Pancreas (tissue), 10 donors: Measurements from ENCODE around the gene AMDHD2. TPM values are rescaled to one million over a fixed set of nuclear protein-coding genes. Genes with fewer than 3 reads are reported as not detected.

Source experiments
- ATAC-seq, 4 donors: fragments of 200-7000 bp; cut with Tn5 transposase; one replicate each; pipeline versions ENCODE4 v1.8.0 to v1.9.1; 2020; ENCODE audit warnings: mild to moderate bottlenecking in 4 of 4, moderate library complexity in 4 of 4
- DNase-seq, 6 donors: peaks; one replicate each; pipeline ENCODE4 v3.0.0-alpha.2; 2020
- FAIRE-seq: peaks from 2 replicates; lab custom pipeline; 2012; peaks lifted over from hg19 to GRCh38; lab: Jason Lieb, UNC
- H3K27ac ChIP-seq, 4 donors: fragments of 200-600 bp; sonication (generic); 1 replicate in 3 of 4; 2 replicates in 1 of 4; pipeline versions ENCODE4 v1.5.0 to v1.8.0; 2020
- H3K27me3 ChIP-seq, 4 donors: fragments of 200-600 bp; one replicate each; pipeline ENCODE4 v1.8.0; 2021
- H3K36me3 ChIP-seq, 3 donors: fragments of 200-600 bp; sonication (generic) in 1 of 3; one replicate each; pipeline versions ENCODE4 v1.5.0 to v1.8.0; 2020 to 2021
- H3K4me1 ChIP-seq, 3 donors: fragments of 200-600 bp; one replicate each; pipeline ENCODE4 v1.8.0; 2021
- H3K4me3 ChIP-seq, 4 donors: fragments of 200-600 bp; sonication (generic) in 2 of 4; one replicate each; pipeline versions ENCODE4 v1.5.0 to v1.8.0; 2020 to 2021
- H3K9me3 ChIP-seq, 4 donors: fragments of 200-600 bp; one replicate each; pipeline ENCODE4 v1.8.0; 2021
- WGBS, 2 donors: extraction: QIAGEN DNeasy Blood & Tissue Kit; methylation state at CpG; one replicate each; pipeline ENCODE4 v1.1.7; 2013; 5-methylcytosine and 5-hydroxymethylcytosine counted together
- intact Hi-C, 3 donors: fragments of 100-400 bp; cut with DNase I; formaldehyde crosslinking; loops; one replicate each; pipeline versions ENCODE4 v1.11.1 to v1.14.2; 2022
- polyA plus RNA-seq, 2 donors: library from polyadenylated mRNA; stranded (reverse); fragments of 200-250 nt; gene quantifications; one replicate each; pipeline ENCODE4 v1.2.3, GENCODE V29; 2013
- total RNA-seq, 6 donors: library from RNA; stranded (reverse); fragmentation: NEBNext Ultra II Directional in 4 of 6; extraction: Animal tissue kit (Norgen Biotek cat#: 25700) in 4 of 6; gene quantifications; one replicate each; pipeline versions ENCODE4 v1.2.1 to v1.2.4, GENCODE V29; 2021 to 2023
- TF ChIP-seq, protein P1 (sequence below), 4 donors: fragments of 200-600 bp; sonication (generic) in 3 of 4; IDR thresholded peaks; one replicate each; pipeline versions ENCODE4 v1.5.0 to v1.8.0; 2021; ENCODE audit warnings: antibody characterized with exemption in 4 of 4
- donor health status: healthy with polysubstance abuse.
- donor health status: DM: no; HTN: no; CAD: no; lungs with moderate emphysema.
- donor health status: DM: no; HTN: no; CAD: no.
- donor health status: control.
- donor health status: control.
- donor health status: Bipolar disorder and iron deficiency.
- donor health status: DM: yes; HTN: yes; CAD: no.
- donor health status: DM: no; HTN: no; CAD: no.
- donor health status: DM: no; HTN: no; CAD: no.
- donor health status: DM: yes; HTN: yes; CAD: no.

Gene AMDHD2
- total and polyA plus RNA-seq, 8 donors: 8.0 to 36.3 (median 12.7) TPM

DNA sequence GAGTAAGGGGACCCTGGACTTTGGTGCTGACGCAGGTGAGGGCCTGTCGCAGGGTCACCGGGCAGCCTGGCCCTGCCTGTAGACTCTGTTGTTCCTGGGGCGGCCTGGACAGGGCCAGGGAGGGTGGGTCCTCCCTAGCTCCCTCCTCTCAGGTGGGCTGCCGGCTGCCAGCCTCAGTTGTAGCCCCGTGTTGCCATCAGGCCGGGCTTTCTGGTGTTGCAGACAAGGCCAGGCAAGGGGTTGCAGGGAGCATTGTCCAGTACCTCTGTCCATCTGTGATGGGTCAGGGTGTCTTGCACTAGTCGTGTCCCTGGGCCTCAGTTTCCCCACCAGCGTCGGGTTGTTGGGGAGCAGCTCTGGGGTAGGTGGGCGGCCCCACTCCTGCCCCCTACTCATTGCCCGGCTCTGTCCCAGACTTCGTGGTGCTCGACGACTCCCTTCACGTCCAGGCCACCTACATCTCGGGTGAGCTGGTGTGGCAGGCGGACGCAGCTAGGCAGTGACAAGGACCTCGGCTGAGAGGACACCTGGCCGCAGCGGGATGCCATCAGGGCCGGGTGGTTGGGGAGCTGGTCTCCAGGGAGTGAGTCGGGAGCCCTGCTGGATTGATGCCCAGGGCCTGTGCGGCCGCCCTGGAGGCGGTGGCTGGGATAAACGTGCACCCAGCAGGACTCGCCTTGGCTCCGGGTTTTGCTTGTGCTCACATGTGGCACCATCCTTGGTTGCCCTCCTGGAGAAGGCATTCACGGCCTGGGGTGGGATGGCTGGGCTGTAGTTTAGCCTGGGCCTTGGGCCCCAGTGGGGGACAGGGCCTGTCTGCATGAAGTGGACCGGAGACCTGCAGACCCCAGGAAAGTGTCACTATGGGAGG is 9.1 kb downstream of the AMDHD2 start:
- FAIRE-seq: no peak
- 83% methylated on average over 30 to 32 of the region's 32 CpGs for WGBS, 2 donors
- TF ChIP-seq, protein P1, sequence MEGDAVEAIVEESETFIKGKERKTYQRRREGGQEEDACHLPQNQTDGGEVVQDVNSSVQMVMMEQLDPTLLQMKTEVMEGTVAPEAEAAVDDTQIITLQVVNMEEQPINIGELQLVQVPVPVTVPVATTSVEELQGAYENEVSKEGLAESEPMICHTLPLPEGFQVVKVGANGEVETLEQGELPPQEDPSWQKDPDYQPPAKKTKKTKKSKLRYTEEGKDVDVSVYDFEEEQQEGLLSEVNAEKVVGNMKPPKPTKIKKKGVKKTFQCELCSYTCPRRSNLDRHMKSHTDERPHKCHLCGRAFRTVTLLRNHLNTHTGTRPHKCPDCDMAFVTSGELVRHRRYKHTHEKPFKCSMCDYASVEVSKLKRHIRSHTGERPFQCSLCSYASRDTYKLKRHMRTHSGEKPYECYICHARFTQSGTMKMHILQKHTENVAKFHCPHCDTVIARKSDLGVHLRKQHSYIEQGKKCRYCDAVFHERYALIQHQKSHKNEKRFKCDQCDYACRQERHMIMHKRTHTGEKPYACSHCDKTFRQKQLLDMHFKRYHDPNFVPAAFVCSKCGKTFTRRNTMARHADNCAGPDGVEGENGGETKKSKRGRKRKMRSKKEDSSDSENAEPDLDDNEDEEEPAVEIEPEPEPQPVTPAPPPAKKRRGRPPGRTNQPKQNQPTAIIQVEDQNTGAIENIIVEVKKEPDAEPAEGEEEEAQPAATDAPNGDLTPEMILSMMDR (IDR thresholded peaks at IDR 0.05): no peak
- H3K4me1 ChIP-seq: peaks cover 0 to 4% (median 0%) of the 10 kb centered on the region in 3 donors
- peaks cover 0 to 8% (median 0%) of the 10 kb centered on the region in 3 donors for H3K36me3 ChIP-seq
- no peak for ATAC-seq
- intact Hi-C loops: no loop called here
- no peaks in the 10 kb centered on the region for H3K9me3 ChIP-seq
- H3K27me3 ChIP-seq: no peaks in the 10 kb centered on the region
- DNase-seq: peak in 3 of 6 donors; percentile 12 to 82 (median 62)
- H3K27ac ChIP-seq: no peak overlapping the region
- H3K4me3 ChIP-seq: no peak overlapping the region

DNA sequence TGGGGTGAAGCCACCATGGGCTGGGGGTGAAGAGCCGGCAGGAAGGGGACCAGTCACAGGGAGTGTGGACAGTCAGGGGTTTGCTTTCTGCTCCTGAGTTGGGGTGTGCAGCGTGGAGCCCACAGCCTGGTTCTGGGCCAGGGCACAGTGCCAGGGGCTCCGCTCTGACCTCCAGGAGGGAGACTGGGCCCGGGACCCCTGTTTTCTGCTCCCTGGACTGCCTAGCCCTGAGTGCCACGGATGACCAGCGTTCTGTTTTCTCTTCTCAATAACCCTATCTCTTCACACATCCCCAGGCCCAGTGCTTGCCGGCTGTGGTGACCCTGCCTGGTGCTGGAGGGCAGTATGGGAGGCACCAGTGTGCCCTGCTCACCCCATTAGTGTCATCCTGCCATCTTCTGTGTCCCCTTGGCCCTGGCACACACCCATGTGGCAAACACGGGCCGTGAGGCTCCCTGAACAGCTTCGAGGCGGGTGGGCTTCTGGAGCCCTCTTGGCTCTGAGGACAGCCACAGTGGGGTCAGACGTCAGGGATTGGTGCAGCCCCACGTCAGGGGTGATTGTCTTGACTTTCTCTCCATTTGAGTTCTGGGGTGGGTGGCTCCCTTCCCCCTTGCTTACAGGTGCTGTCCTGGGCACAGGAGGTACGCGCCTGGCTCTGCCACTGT is 9.9 kb downstream of the AMDHD2 start:
- 83 to 93% methylated on average over 15 of the region's 15 CpGs for WGBS, 2 donors
- H3K9me3 ChIP-seq: no peaks in the 10 kb centered on the region
- no peak for ATAC-seq
- intact Hi-C loops: no loop called here
- no peaks in the 10 kb centered on the region for H3K27me3 ChIP-seq
- no peak overlapping the region for H3K4me3 ChIP-seq
- H3K27ac ChIP-seq: no peak overlapping the region
- DNase-seq: peak in 4 of 6 donors; percentile 19 to 74 (median 60)
- H3K36me3 ChIP-seq: peaks cover 0 to 8% (median 0%) of the 10 kb centered on the region in 3 donors
- peaks cover 0 to 4% (median 0%) of the 10 kb centered on the region in 3 donors for H3K4me1 ChIP-seq
- TF ChIP-seq, protein P1 (IDR thresholded peaks at IDR 0.05): no peak
- FAIRE-seq: no peak

DNA sequence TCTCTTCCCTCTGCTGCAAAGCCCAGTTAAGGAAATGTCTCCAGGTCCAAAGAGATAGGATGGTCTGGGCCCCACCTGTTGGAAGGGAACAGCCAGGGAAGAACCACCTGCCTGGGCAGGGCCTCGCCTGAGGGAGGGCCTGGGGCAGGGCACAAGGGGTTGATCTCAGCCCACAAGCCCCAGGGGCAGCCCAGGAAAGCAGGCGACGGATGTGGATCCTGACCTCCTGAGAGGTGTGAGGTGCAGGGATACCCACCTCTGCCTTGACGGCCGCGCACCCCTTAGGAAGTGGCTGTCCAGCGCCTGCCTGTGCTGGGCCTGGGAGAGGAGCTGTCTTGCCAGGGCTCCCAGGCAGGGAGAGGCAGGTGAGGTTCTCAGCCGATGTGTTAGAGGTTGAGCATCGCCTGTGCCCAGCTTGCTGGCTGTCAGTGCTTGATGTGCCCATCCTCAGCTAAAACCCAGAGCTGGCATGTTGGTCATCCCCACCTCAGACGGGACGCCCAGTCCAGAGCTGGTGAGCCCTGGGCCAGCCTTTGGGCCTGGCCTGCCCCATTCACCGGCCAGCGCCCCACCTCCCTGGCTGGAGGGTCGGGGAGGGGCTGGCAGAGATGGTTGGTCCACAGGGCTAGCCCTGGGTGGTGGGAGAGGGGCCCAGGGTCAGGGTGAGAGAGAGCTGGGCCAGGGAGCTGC is 10.6 kb downstream of the AMDHD2 start:
- Histone ChIP-seq H3K9me3 (no peaks in the 10 kb centered on the region), H3K27ac (peak overlapping the region in 2 of 4 donors; percentile 82 to 92), H3K4me1 (peaks cover 0 to 4% (median 0%) of the 10 kb centered on the region in 3 donors), H3K27me3 (no peaks in the 10 kb centered on the region), H3K36me3 (peaks cover 0 to 8% (median 0%) of the 10 kb centered on the region in 3 donors), H3K4me3 (no peak overlapping the region)
- peak in 4 of 6 donors; percentile 16 to 82 (median 58) for DNase-seq
- FAIRE-seq: no peak
- WGBS, 2 donors: 82 to 85% methylated on average over 14 of the region's 14 CpGs
- ATAC-seq: no peak
- intact Hi-C loops: no loop called here
- TF ChIP-seq, protein P1 (IDR thresholded peaks at IDR 0.05): no peak

DNA sequence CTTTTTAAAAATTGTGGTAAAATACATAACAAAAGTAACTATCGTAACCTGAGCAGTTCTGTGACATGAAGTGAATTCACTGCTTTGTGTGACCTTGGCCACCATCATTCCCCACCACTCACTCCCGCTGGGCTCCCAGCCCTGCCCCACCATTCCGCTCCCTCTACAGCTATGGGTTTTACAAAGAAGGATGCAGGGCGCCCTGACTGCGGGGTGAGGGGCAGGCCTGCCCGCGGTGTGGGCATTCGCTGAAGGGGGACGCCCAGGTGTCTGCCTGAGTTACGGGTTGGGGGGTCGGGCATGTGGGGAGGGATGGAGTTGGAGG is 11.2 kb downstream of the AMDHD2 start, which contains the start of gene CEMP1:
Gene CEMP1, minus strand, starts transcription at position 38 of the 325 bp plus-strand sequence. CDS start 335 bp downstream, outside the sequence.
- DNase-seq: no peak
- H3K4me3 ChIP-seq: peak within 1 kb of the TSS; percentile 26 to 62 (median 42)
- no peaks in the 10 kb centered on the region for H3K9me3 ChIP-seq
- no peak for FAIRE-seq
- ATAC-seq: peak; percentile 1 to 3 (median 2)
- H3K27me3 ChIP-seq: no peaks in the 10 kb centered on the region
- H3K36me3 ChIP-seq: peaks cover 0 to 8% (median 0%) of the 10 kb centered on the region in 3 donors
- peak within 1 kb of the TSS; percentile 82 to 97 (median 92) for H3K27ac ChIP-seq
- H3K4me1 ChIP-seq: peaks cover 0 to 4% (median 0%) of the 10 kb centered on the region in 3 donors
- TF ChIP-seq, protein P1 (IDR thresholded peaks at IDR 0.05): no peak
- intact Hi-C loops: no loop called here
- WGBS, 2 donors: 12 to 14% methylated on average over 11 of the region's 11 CpGs
